OCI-M2 (cell line): ENCODE data around the gene TLR6.

Experiments used
- DNase-seq: peaks from one replicate; lab custom pipeline; 2025; ENCODE audit not compliant: unreplicated experiment; lab: John Stamatoyannopoulos, UW

TLR6 gene

GRCh38 chr4:38856524-38857337 is at the start of gene TLR6:
Gene TLR6, minus strand, starts transcription at chr4:38856817. Its CDS starts 27,344 bp downstream, at chr4:38829473.
- peak; percentile 8 for DNase-seq

GRCh38 chr4:38905652-38906385 is 49.2 kb upstream of the TLR6 start:
- peak; percentile 39 for DNase-seq

- no peak for DNase-seq
Observed at GRCh38 chr4:38904682-38905081, 48.1 kb upstream of the TLR6 start.

- DNase-seq = no peak
Observed at GRCh38 chr4:38904090-38904666, 47.6 kb upstream of the TLR6 start.

GRCh38 chr4:38902695-38903094 is 46.1 kb upstream of the TLR6 start:
- DNase-seq = no peak

- no peak for DNase-seq
Observed at GRCh38 chr4:38902221-38902620, 45.6 kb upstream of the TLR6 start.

- DNase-seq = no peak
Observed at GRCh38 chr4:38898245-38898644, 41.6 kb upstream of the TLR6 start.

- no peak for DNase-seq
Observed at GRCh38 chr4:38896940-38897339, 40.3 kb upstream of the TLR6 start.

GRCh38 chr4:38894322-38894982 is 37.8 kb upstream of the TLR6 start:
- no peak for DNase-seq

GRCh38 chr4:38891051-38891983 is 34.7 kb upstream of the TLR6 start:
- DNase-seq = no peak

- DNase-seq = no peak
Observed at GRCh38 chr4:38889143-38889542, 32.5 kb upstream of the TLR6 start.

GRCh38 chr4:38884254-38884653 is 27.6 kb upstream of the TLR6 start:
- DNase-seq = no peak

GRCh38 chr4:38876636-38877035 is 20.0 kb upstream of the TLR6 start:
- no peak for DNase-seq

- no peak for DNase-seq
Observed at GRCh38 chr4:38873290-38873944, 16.8 kb upstream of the TLR6 start.

- DNase-seq = no peak
Observed at GRCh38 chr4:38872620-38873019, 16.0 kb upstream of the TLR6 start.

GRCh38 chr4:38871593-38871992 is 15.0 kb upstream of the TLR6 start:
- no peak for DNase-seq

- no peak for DNase-seq
Observed at GRCh38 chr4:38870098-38870808, 13.6 kb upstream of the TLR6 start.

- DNase-seq = no peak
Observed at GRCh38 chr4:38869511-38869910, 12.9 kb upstream of the TLR6 start.
